ENCODE results near the gene KCNQ5. TPM values are rescaled to one million over a fixed set of nuclear protein-coding genes. Genes with fewer than 3 reads are reported as not detected.

The KCNQ5 gene
- total and polyA plus RNA-seq, 10 of the 15 experiments (the other 5 are each of a cell fraction or from before 2014, with no cell fraction given): 0.60 to 16.2 (median 3.2) TPM

- TF ChIP-seq, protein P1, sequence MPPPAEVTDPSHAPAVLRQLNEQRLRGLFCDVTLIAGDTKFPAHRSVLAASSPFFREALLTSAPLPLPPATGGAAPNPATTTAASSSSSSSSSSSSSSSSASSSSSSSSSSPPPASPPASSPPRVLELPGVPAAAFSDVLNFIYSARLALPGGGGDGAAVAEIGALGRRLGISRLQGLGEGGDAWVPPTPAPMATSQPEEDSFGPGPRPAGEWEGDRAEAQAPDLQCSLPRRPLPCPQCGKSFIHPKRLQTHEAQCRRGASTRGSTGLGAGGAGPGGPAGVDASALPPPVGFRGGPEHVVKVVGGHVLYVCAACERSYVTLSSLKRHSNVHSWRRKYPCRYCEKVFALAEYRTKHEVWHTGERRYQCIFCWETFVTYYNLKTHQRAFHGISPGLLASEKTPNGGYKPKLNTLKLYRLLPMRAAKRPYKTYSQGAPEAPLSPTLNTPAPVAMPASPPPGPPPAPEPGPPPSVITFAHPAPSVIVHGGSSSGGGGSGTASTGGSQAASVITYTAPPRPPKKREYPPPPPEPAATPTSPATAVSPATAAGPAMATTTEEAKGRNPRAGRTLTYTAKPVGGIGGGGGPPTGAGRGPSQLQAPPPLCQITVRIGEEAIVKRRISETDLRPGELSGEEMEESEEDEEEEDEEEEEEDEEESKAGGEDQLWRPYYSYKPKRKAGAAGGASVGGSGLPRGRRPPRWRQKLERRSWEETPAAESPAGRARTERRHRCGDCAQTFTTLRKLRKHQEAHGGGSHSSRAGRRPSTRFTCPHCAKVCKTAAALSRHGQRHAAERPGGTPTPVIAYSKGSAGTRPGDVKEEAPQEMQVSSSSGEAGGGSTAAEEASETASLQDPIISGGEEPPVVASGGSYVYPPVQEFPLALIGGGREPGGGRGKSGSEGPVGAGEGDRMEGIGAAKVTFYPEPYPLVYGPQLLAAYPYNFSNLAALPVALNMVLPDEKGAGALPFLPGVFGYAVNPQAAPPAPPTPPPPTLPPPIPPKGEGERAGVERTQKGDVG (CRISPR knock-in tag; IDR thresholded peaks at IDR 0.05): no peak
- TF ChIP-seq SUZ12 (IDR thresholded peaks at IDR 0.05; ENCODE audit: unreplicated experiment) (no peak), PAX8 (IDR thresholded peaks at IDR 0.05) (no peak), SKIL (IDR thresholded peaks at IDR 0.05; ENCODE audit: low read depth, poor library complexity, severe bottlenecking) (peak; percentile 24), SPI1 (IDR thresholded peaks at IDR 0.05; ENCODE audit: borderline replicate concordance, insufficient read depth, low read depth, low read length) (peak; percentile 90), NKRF (conservative IDR thresholded peaks at IDR 0.05) (no peak), CHD2 (IDR thresholded peaks at IDR 0.05; ENCODE audit: borderline replicate concordance, low read depth, low read length) (no peak), RFX5 (IDR thresholded peaks at IDR 0.05; ENCODE audit: low read depth, low read length) (no peak), CHD4 (IDR thresholded peaks at IDR 0.05) (no peak)
- TF ChIP-seq, protein P2, sequence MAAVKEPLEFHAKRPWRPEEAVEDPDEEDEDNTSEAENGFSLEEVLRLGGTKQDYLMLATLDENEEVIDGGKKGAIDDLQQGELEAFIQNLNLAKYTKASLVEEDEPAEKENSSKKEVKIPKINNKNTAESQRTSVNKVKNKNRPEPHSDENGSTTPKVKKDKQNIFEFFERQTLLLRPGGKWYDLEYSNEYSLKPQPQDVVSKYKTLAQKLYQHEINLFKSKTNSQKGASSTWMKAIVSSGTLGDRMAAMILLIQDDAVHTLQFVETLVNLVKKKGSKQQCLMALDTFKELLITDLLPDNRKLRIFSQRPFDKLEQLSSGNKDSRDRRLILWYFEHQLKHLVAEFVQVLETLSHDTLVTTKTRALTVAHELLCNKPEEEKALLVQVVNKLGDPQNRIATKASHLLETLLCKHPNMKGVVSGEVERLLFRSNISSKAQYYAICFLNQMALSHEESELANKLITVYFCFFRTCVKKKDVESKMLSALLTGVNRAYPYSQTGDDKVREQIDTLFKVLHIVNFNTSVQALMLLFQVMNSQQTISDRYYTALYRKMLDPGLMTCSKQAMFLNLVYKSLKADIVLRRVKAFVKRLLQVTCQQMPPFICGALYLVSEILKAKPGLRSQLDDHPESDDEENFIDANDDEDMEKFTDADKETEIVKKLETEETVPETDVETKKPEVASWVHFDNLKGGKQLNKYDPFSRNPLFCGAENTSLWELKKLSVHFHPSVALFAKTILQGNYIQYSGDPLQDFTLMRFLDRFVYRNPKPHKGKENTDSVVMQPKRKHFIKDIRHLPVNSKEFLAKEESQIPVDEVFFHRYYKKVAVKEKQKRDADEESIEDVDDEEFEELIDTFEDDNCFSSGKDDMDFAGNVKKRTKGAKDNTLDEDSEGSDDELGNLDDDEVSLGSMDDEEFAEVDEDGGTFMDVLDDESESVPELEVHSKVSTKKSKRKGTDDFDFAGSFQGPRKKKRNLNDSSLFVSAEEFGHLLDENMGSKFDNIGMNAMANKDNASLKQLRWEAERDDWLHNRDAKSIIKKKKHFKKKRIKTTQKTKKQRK (IDR thresholded peaks at IDR 0.05; ENCODE audit: low read depth, low read length): no peak
- TF ChIP-seq, protein P3, sequence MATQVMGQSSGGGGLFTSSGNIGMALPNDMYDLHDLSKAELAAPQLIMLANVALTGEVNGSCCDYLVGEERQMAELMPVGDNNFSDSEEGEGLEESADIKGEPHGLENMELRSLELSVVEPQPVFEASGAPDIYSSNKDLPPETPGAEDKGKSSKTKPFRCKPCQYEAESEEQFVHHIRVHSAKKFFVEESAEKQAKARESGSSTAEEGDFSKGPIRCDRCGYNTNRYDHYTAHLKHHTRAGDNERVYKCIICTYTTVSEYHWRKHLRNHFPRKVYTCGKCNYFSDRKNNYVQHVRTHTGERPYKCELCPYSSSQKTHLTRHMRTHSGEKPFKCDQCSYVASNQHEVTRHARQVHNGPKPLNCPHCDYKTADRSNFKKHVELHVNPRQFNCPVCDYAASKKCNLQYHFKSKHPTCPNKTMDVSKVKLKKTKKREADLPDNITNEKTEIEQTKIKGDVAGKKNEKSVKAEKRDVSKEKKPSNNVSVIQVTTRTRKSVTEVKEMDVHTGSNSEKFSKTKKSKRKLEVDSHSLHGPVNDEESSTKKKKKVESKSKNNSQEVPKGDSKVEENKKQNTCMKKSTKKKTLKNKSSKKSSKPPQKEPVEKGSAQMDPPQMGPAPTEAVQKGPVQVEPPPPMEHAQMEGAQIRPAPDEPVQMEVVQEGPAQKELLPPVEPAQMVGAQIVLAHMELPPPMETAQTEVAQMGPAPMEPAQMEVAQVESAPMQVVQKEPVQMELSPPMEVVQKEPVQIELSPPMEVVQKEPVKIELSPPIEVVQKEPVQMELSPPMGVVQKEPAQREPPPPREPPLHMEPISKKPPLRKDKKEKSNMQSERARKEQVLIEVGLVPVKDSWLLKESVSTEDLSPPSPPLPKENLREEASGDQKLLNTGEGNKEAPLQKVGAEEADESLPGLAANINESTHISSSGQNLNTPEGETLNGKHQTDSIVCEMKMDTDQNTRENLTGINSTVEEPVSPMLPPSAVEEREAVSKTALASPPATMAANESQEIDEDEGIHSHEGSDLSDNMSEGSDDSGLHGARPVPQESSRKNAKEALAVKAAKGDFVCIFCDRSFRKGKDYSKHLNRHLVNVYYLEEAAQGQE (IDR thresholded peaks at IDR 0.05; ENCODE audit: low read depth, low read length): no peak
- TF ChIP-seq, protein P4, sequence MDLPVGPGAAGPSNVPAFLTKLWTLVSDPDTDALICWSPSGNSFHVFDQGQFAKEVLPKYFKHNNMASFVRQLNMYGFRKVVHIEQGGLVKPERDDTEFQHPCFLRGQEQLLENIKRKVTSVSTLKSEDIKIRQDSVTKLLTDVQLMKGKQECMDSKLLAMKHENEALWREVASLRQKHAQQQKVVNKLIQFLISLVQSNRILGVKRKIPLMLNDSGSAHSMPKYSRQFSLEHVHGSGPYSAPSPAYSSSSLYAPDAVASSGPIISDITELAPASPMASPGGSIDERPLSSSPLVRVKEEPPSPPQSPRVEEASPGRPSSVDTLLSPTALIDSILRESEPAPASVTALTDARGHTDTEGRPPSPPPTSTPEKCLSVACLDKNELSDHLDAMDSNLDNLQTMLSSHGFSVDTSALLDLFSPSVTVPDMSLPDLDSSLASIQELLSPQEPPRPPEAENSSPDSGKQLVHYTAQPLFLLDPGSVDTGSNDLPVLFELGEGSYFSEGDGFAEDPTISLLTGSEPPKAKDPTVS (IDR thresholded peaks at IDR 0.05; ENCODE audit: low read depth, low read length): no peak
Measured at GRCh38 chr6:72740135-72740534, 118.3 kb downstream of the KCNQ5 start (continued).

Measured in GM12878 (cell line).